Uterus (tissue), 2 donors: ENCODE data around the gene ETDA.
"Not testable (repeated sequence)": the region's sequence is repeated elsewhere in the genome, so short reads cannot be mapped to it uniquely, and the experiment has no call there.

ENCODE experiments used
- CTCF ChIP-seq, 4 experiments: fragments of 200-600 bp in 2 of 4; fragments of 450-650 bp in 2 of 4; sonication (generic) in 2 of 4; IDR thresholded peaks; one replicate each; pipeline ENCODE4 v1.5.1; 2016 to 2019; ENCODE audit warnings: antibody characterized with exemption in 4 of 4, mild to moderate bottlenecking in 2 of 4, moderate library complexity in 1 of 4
- POLR2A ChIP-seq, 2 donors: fragments of 450-650 bp; IDR thresholded peaks; one replicate each; pipeline ENCODE4 v1.6.1; 2016; ENCODE audit warnings: antibody characterized with exemption in 2 of 2, mild to moderate bottlenecking in 1 of 2, moderate library complexity in 1 of 2

GRCh38 chrX:135263376-135263775, 11.5 kb downstream of the ETDA start:
- TF ChIP-seq CTCF, POLR2A (IDR thresholded peaks at IDR 0.05): not testable (repeated sequence)
